GM13976 (cell line): ENCODE results near the gene CASR.

ENCODE experiments used
- DNase-seq: peaks from one replicate; pipeline ENCODE4 v3.0.0; 2012; ENCODE audit warnings: low spot score
- in situ Hi-C: fragments of 300-500 bp; cut with MboI; formaldehyde crosslinking; loops from one replicate; pipeline ENCODE4 v1.12.0; 2022; ENCODE audit warnings: low sequenced_read_pairs, mixed read lengths, inconsistent platforms; ENCODE audit not compliant: unreplicated experiment
- TF ChIP-seq, protein P1 (sequence below): IDR thresholded peaks from 2 replicates; pipeline ENCODE4 v1.5.1; 2012; ENCODE audit warnings: borderline replicate concordance, mild to moderate bottlenecking; ENCODE audit not compliant: insufficient read depth; ENCODE audit errors: extremely low read depth, missing control alignments, control extremely low read depth

The CASR gene

DNA sequence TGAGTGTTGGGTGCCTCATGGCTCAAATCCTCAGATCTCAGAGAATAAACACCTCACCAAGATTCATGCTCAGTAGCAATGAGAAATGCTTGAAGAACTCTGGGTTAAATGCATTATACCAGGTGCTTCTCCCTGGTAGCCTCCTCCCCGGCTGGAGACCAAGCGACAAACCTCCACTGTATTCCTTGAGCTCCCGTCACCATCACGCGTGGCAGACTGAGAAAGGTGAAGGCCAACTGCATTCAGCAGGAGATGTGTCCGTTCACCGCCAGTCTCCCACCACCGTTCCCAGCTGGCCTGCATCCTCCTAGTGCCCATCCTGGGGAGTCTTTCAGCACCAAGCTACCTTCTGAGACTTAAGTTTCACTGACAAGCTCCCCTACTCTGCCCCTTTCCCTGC is 149.1 kb downstream of the CASR start:
- no peak for DNase-seq
- TF ChIP-seq, protein P1, sequence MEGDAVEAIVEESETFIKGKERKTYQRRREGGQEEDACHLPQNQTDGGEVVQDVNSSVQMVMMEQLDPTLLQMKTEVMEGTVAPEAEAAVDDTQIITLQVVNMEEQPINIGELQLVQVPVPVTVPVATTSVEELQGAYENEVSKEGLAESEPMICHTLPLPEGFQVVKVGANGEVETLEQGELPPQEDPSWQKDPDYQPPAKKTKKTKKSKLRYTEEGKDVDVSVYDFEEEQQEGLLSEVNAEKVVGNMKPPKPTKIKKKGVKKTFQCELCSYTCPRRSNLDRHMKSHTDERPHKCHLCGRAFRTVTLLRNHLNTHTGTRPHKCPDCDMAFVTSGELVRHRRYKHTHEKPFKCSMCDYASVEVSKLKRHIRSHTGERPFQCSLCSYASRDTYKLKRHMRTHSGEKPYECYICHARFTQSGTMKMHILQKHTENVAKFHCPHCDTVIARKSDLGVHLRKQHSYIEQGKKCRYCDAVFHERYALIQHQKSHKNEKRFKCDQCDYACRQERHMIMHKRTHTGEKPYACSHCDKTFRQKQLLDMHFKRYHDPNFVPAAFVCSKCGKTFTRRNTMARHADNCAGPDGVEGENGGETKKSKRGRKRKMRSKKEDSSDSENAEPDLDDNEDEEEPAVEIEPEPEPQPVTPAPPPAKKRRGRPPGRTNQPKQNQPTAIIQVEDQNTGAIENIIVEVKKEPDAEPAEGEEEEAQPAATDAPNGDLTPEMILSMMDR = no peak
- in situ Hi-C loops = no loop called here
